ACC112 (cell line): ENCODE measurements around the gene RALBP1.
A peak's percentile ranks its signal among the peaks of the same experiment; 100 is the strongest.

Source experiments
- H2AFZ ChIP-seq: fragments of 200-600 bp; sonication (generic); one replicate; pipeline ENCODE4 v1.6.0; 2017; ENCODE audit warnings: antibody characterized with exemption, low read length; ENCODE audit not compliant: unreplicated experiment
- H3K27ac ChIP-seq: fragments of 200-600 bp; sonication (generic); 2 replicates; pipeline ENCODE4 v1.5.1; 2014; ENCODE audit warnings: low read depth, mild to moderate bottlenecking, antibody characterized with exemption, low read length, moderate library complexity
- H3K27me3 ChIP-seq: fragments of 200-600 bp; sonication (generic); 2 replicates; pipeline ENCODE4 v1.6.1; 2014; ENCODE audit warnings: mild to moderate bottlenecking, antibody characterized with exemption, low read length, moderate library complexity, mixed read lengths; ENCODE audit not compliant: insufficient read depth
- H3K36me3 ChIP-seq: fragments of 200-600 bp; sonication (generic); 2 replicates; pipeline ENCODE4 v1.6.1; 2016; ENCODE audit warnings: mild to moderate bottlenecking, antibody characterized with exemption, low read length, moderate library complexity, mixed read lengths; ENCODE audit not compliant: insufficient read depth
- H3K4me1 ChIP-seq: fragments of 200-600 bp; sonication (generic); one replicate; pipeline ENCODE4 v1.6.1; 2016; ENCODE audit warnings: low read length, mixed read lengths; ENCODE audit not compliant: insufficient read depth, unreplicated experiment, control insufficient read depth
- H3K4me3 ChIP-seq: fragments of 200-600 bp; sonication (generic); 2 replicates; pipeline ENCODE4 v1.5.1; 2014; ENCODE audit warnings: mild to moderate bottlenecking, low read depth, low read length
- H3K79me2 ChIP-seq: fragments of 200-600 bp; sonication (generic); one replicate; pipeline ENCODE4 v1.6.0; 2016; ENCODE audit warnings: low read length; ENCODE audit not compliant: control insufficient read depth, unreplicated experiment, insufficient read depth

RALBP1 gene

DNA sequence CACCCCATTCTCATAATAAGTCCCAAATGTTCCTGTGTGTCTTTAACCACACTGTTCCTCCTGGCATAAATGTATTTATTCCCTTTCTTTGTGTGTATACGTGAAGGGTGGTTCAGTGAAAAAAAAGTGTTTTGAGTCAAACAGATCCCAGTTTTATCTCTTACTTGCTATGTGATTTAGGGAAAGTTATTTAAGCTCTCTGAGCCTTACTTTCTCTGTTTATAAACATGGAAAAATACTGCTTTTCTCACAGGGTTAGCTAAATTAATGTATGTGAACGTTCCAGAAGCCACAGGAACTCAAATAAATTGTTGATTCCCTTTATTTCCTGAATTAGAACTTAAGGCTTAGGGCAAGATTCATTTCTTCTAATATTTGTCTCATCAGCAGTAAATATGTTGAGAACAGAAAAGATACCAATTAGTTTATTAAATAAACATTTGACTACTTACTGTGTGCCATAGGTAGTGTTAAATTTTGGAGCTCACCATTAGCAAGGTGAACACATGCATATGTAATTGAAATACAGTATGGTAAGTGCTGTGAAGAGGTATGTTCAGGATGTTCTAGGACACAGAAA, 33.2 kb downstream of the RALBP1 start:
- no peak overlapping the region for H3K27ac ChIP-seq
- no peak overlapping the region for H3K4me3 ChIP-seq
- H2AFZ ChIP-seq: no peak overlapping the region
- H3K4me1 ChIP-seq: peaks cover 2% of the 10 kb centered on the region
- H3K79me2 ChIP-seq: peaks cover 28% of the 10 kb centered on the region
- H3K27me3 ChIP-seq: no peaks in the 10 kb centered on the region
- H3K36me3 ChIP-seq: no peaks in the 10 kb centered on the region

DNA sequence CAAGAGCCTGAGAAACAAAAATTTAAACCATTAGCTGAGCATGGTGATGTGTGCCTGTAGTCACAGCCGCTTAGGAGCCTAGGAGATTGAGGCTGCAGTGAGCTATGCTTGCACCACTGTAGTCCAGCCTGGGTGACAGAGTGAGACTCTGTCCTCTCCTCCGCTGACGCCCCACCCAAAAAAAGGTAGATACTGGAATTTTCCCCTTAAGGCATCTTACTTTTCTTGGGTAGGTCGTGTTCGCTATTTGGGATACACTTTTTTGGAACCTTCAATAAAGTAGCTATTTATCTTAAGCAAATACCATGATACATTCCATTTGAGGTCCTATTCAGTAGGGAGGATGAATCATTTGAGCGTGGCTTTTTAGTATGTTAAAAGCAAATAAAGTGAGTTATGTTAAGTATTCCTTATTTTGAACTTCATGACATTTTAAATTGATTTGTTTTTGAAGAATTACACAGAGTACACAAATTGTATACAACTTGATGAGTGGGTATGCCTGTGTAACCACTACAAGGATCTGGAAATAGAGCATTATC, 38.7 kb downstream of the RALBP1 start:
- Histone ChIP-seq H2AFZ (no peak overlapping the region), H3K79me2 (peaks cover 13% of the 10 kb centered on the region), H3K4me3 (no peak overlapping the region), H3K36me3 (no peaks in the 10 kb centered on the region), H3K27me3 (no peaks in the 10 kb centered on the region), H3K4me1 (peaks cover 21% of the 10 kb centered on the region), H3K27ac (peak overlapping the region; percentile 23)

DNA sequence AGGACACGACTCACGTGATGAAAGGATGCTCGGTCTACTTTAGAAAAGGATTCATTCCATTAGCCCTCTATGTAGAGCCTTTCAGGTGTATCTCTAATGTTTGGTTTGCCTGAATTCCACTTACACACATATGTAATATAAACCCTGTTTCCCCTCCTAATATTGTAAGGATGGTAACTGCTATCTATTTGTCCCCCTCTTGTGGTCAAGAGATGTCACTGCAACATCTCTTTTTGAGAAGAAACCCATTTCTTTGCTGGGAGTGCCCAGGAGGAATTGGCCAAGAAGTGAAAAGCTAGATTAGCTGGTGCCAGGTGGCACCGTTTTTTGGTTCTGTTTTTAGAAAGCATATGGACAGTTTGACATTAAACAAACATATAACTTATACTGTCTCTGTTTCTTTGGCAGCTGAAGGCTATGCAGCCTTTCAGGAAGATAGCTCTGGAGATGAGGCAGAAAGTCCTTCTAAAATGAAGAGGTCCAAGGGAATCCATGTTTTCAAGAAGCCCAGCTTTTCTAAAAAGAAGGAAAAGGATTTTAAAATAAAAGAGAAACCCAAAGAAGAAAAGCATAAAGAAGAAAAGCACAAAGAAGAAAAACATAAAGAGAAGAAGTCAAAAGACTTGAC, 41.2 kb downstream of the RALBP1 start:
- H3K79me2 ChIP-seq: peaks cover 16% of the 10 kb centered on the region
- no peak overlapping the region for H3K4me3 ChIP-seq
- no peak overlapping the region for H3K27ac ChIP-seq
- peaks cover 21% of the 10 kb centered on the region for H3K4me1 ChIP-seq
- H3K27me3 ChIP-seq: no peaks in the 10 kb centered on the region
- no peak overlapping the region for H2AFZ ChIP-seq
- H3K36me3 ChIP-seq: peaks cover under 1% of the 10 kb centered on the region; the same call in 1 of the 2 replicates

DNA sequence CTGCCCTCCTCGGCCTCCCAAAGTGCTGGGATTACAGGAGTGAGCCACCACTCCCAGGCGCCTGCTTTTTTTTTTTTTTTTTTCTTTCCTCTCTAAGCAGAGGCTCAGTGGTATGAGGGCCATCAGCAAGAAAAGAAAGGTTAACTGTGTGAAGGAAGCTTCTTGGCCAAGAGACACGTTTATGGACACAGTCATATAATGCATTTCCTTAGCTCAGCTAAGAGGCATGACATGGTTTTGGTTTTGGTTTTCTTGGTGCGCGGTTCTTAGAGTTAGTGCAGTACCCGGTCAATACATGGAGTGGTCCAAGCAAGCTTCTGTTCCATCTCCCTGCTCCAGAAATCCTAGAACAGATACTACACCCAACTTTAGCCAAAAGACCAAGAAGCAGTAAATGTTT, 42.6 kb downstream of the RALBP1 start:
- Histone ChIP-seq H3K36me3 (peaks cover 11% of the 10 kb centered on the region; the same call in 1 of the 2 replicates), H3K4me3 (no peak overlapping the region), H2AFZ (no peak overlapping the region), H3K27me3 (no peaks in the 10 kb centered on the region), H3K4me1 (peaks cover 21% of the 10 kb centered on the region), H3K27ac (no peak overlapping the region), H3K79me2 (peaks cover 12% of the 10 kb centered on the region)

DNA sequence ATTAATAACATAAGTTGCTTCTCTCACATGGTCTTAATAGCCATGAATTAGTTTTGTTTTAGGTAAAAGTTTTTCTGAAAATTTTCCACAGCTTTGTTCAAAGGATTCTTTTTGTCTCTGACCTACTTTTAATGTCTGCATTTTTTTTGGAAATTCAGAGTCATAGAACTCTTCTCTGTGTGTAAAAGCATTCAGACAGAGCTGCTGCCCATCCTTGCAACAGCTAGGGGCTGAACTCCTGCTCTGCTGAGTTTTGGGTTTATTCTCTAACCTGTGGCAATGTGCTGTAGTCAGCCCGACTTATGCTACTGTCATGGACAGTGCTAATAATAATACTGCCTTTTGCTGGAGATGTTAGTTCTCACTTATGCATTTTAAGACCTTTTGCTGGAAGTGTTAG, 44.1 kb downstream of the RALBP1 start:
- Histone ChIP-seq H3K27me3 (no peaks in the 10 kb centered on the region), H3K36me3 (peaks cover 15% of the 10 kb centered on the region; the same call in 1 of the 2 replicates), H3K79me2 (peaks cover 11% of the 10 kb centered on the region), H2AFZ (no peak overlapping the region), H3K4me1 (peaks cover 11% of the 10 kb centered on the region), H3K27ac (no peak overlapping the region), H3K4me3 (no peak overlapping the region)

DNA sequence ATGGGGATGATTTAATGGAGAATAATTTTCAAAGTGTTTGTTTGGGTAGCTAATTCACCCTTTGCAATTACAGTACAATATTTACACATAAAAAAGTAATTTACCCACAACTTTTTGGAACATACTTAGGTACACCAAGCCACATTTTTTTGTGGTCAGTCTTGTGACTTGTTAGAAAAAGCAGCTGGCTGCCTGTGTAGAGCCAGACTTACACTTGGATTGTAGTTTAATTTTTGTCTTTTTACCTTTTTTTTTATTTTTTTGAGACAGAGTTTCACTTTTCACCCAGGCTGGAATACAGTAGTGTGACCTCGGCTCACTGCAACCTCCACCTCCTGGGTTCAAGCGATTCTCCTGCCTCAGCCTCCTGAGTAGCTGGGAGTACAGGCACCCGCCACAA, 45.4 kb downstream of the RALBP1 start:
- Histone ChIP-seq H2AFZ (no peak overlapping the region), H3K36me3 (peaks cover 22% of the 10 kb centered on the region; the same call in 1 of the 2 replicates), H3K27ac (no peak overlapping the region), H3K79me2 (peaks cover 11% of the 10 kb centered on the region), H3K4me3 (no peak overlapping the region), H3K27me3 (no peaks in the 10 kb centered on the region), H3K4me1 (peaks cover 9% of the 10 kb centered on the region)

DNA sequence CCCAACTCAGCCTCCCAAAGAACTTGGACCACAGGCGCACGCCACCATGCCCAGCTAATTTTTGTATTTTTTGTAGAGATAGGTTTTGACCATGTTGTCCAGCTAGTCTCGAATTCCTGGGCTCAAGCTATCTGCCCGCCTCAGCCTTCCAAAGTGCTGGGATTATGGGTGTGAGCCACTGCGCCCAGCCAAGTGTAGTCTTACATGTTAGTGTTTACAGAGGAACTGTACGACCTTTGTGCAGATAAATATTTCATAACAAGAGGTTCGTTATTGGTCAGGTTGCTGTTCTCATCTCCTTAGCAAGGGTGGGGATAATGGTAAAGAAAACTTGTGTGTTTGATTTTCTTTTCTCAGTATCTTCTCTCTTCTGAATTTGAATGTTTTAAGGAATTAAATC, 46.5 kb downstream of the RALBP1 start:
- H3K27ac ChIP-seq: no peak overlapping the region
- H3K79me2 ChIP-seq: peaks cover 5% of the 10 kb centered on the region
- H3K27me3 ChIP-seq: no peaks in the 10 kb centered on the region
- no peak overlapping the region for H3K4me3 ChIP-seq
- H3K4me1 ChIP-seq: peaks cover 7% of the 10 kb centered on the region
- H3K36me3 ChIP-seq: peaks cover 27% of the 10 kb centered on the region; the same call in 1 of the 2 replicates
- no peak overlapping the region for H2AFZ ChIP-seq

DNA sequence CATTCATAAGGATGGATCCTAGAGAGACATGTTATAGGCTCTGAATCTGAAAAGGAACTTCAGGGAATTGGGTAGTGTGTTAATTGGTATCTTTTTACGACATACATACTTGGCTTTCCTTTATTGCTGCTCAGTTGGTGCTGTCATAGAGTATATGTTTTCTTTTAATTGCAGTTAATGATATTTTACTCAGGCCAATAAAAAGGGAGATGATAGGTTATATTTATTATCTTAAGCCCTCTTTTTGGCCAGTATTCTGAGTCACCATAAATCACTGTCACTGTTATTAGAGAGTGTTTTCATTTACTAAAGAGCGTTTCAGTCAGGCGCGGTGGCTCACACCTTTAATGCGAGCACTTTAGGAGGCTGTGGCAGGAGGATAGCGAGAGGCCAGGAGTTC, 47.6 kb downstream of the RALBP1 start:
- Histone ChIP-seq H3K4me1 (no peaks in the 10 kb centered on the region), H3K4me3 (no peak overlapping the region), H3K79me2 (peaks cover 5% of the 10 kb centered on the region), H3K36me3 (peaks cover 39% of the 10 kb centered on the region), H2AFZ (no peak overlapping the region), H3K27ac (no peak overlapping the region), H3K27me3 (no peaks in the 10 kb centered on the region)

DNA sequence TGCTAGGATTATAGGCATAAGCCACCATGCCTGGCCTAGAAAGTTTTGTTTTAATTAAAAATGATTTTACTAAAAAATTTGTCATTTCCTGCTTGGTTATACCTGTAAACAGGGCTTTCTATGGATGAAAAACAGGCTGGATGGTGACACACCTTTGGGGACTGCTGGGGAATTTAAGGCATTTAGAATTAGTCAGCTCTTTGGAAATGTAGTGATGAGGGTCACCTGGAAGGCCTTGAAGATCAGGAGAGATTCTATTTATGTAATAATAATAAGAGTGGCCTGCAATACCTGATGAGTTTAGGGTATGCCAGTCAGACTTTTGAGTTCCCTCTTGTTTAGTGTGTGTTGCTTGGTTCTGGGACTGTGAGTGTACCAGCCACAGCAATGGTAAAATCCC, 51.1 kb downstream of the RALBP1 start:
- no peak overlapping the region for H2AFZ ChIP-seq
- no peaks in the 10 kb centered on the region for H3K27me3 ChIP-seq
- H3K27ac ChIP-seq: no peak overlapping the region
- H3K79me2 ChIP-seq: no peaks in the 10 kb centered on the region
- peaks cover 50% of the 10 kb centered on the region for H3K36me3 ChIP-seq
- H3K4me3 ChIP-seq: no peak overlapping the region
- no peaks in the 10 kb centered on the region for H3K4me1 ChIP-seq

DNA sequence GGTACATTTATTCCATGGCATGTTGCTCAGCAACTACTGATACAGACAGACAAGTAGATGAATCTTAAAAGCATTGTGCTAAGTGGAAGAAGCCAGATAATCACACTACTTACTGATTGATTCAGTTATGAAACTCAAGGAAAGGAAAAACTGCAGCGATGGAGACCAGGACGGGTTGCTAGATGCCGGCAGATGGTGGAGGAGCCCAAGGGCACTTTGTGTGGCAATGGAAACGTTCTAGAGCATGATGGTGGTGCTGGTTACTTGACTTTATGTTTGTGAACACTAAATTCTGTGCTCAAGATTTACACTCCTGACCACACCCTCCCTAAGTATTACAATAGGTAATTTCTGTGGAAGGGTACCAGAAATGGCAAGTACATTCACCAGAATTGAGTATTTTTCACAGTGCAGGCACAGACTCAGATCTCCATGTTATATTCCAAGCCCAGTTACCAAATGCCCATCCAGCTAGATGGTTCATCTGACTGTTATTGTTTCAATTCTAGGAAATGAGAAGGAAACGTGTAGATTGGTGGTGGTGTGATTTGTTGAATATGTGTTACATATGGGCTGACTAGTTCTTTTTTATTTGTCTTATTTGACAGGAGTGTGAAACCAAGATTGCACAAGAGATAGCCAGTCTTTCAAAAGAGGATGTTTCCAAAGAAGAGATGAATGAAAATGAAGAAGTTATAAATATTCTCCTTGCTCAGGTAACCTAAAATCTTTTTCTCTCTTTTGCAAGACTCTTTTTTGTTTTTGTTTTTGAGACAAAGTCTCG, 55.1 kb downstream of the RALBP1 start:
- no peak overlapping the region for H2AFZ ChIP-seq
- peaks cover 36% of the 10 kb centered on the region for H3K36me3 ChIP-seq
- H3K4me3 ChIP-seq: no peak overlapping the region
- H3K27ac ChIP-seq: no peak overlapping the region
- no peaks in the 10 kb centered on the region for H3K27me3 ChIP-seq
- no peaks in the 10 kb centered on the region for H3K79me2 ChIP-seq
- peaks cover 8% of the 10 kb centered on the region for H3K4me1 ChIP-seq
